Sigmoid colon (tissue), 4 donors: ENCODE measurements around the gene SYT13.
"Not testable (repeated sequence)": the region's sequence is repeated elsewhere in the genome, so short reads cannot be mapped to it uniquely, and the experiment has no call there.

Source experiments
- EP300 ChIP-seq, 4 donors: sonication (generic); formaldehyde crosslinking; IDR thresholded peaks; one replicate each; pipeline ENCODE4 v1.6.1; 2017; ENCODE audit warnings: antibody characterized with exemption in 4 of 4
- POLR2A ChIP-seq, 2 donors: fragments of 450-650 bp; IDR thresholded peaks; one replicate each; pipeline ENCODE4 v1.6.1; 2016; ENCODE audit warnings: antibody characterized with exemption in 2 of 2, mild to moderate bottlenecking in 2 of 2, moderate library complexity in 2 of 2
- TF ChIP-seq, protein P1 (sequence below), 4 experiments: fragments of 450-650 bp in 3 of 4; fragments of 200-600 bp in 1 of 4; IDR thresholded peaks; one replicate each; pipeline ENCODE4 v1.5.1; 2016 to 2019; ENCODE audit warnings: antibody characterized with exemption in 4 of 4, mild to moderate bottlenecking in 3 of 4, moderate library complexity in 2 of 4

DNA sequence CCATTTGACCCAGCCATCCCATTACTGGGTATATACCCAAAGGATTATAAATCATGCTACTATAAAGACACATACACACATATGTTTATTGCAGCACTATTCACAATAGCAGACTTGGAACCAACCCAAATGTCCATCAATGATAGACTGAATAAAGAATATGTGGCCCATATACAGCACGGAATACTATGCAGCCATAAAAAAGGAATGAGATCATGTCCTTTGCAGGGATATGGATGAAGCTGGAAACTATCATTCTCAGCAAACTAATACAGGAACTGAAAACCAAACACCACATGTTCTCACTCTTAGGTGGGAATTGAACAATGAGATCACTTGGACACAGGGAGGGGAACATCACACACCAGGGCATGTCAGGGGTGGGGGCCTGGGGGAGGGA, 36.8 kb downstream of the SYT13 start:
- TF ChIP-seq, protein P1, sequence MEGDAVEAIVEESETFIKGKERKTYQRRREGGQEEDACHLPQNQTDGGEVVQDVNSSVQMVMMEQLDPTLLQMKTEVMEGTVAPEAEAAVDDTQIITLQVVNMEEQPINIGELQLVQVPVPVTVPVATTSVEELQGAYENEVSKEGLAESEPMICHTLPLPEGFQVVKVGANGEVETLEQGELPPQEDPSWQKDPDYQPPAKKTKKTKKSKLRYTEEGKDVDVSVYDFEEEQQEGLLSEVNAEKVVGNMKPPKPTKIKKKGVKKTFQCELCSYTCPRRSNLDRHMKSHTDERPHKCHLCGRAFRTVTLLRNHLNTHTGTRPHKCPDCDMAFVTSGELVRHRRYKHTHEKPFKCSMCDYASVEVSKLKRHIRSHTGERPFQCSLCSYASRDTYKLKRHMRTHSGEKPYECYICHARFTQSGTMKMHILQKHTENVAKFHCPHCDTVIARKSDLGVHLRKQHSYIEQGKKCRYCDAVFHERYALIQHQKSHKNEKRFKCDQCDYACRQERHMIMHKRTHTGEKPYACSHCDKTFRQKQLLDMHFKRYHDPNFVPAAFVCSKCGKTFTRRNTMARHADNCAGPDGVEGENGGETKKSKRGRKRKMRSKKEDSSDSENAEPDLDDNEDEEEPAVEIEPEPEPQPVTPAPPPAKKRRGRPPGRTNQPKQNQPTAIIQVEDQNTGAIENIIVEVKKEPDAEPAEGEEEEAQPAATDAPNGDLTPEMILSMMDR (IDR thresholded peaks at IDR 0.05) = not testable (repeated sequence)
- not testable (repeated sequence) for TF ChIP-seq EP300, POLR2A (IDR thresholded peaks at IDR 0.05)
